Osteocyte (in vitro differentiated cells): ENCODE data around the gene GRB7. TPM values are rescaled to one million over a fixed set of nuclear protein-coding genes. Genes with fewer than 3 reads are reported as not detected.

Source experiments
- DNase-seq: peaks from one replicate; pipeline ENCODE4 v3.0.0; 2021; ENCODE audit warnings: mixed read lengths; ENCODE audit not compliant: unreplicated experiment; ENCODE audit errors: extremely low spot score
- H3K27ac Mint-ChIP-seq: one replicate; pipeline ENCODE4 v1.8.0; 2021; ENCODE audit warnings: mild to moderate bottlenecking, mixed read lengths; ENCODE audit not compliant: unreplicated experiment
- H3K27me3 Mint-ChIP-seq: one replicate; pipeline ENCODE4 v1.8.0; 2021; ENCODE audit warnings: mixed read lengths; ENCODE audit not compliant: unreplicated experiment
- H3K36me3 Mint-ChIP-seq: one replicate; pipeline ENCODE4 v1.8.0; 2021; ENCODE audit warnings: mixed read lengths; ENCODE audit not compliant: unreplicated experiment
- H3K4me1 Mint-ChIP-seq: one replicate; pipeline ENCODE4 v1.8.0; 2021; ENCODE audit warnings: mixed read lengths; ENCODE audit not compliant: unreplicated experiment
- H3K4me3 Mint-ChIP-seq: one replicate; pipeline ENCODE4 v1.8.0; 2021; ENCODE audit warnings: mild to moderate bottlenecking, moderate library complexity, mixed read lengths; ENCODE audit not compliant: unreplicated experiment
- H3K9me3 Mint-ChIP-seq: one replicate; pipeline ENCODE4 v1.8.0; 2021; ENCODE audit warnings: mixed read lengths; ENCODE audit not compliant: unreplicated experiment
- total RNA-seq: library from RNA; stranded (reverse); gene quantifications from 2 replicates; pipeline ENCODE4 v1.2.1, GENCODE V29; 2021
- TF ChIP-seq, protein P1 (sequence below): fragments of 200-600 bp; sonication (generic); IDR thresholded peaks from 2 replicates; pipeline ENCODE4 v1.5.0; 2021; ENCODE audit warnings: antibody characterized with exemption, mild to moderate bottlenecking, moderate library complexity

The GRB7 gene
- total RNA-seq, 1 donor from 2014 or later = 1.2 TPM

- Mint-ChIP-seq H3K27me3 (peaks cover 72% of the 10 kb centered on the region), H3K9me3 (no peaks in the 10 kb centered on the region), H3K27ac (no peak overlapping the region), H3K36me3 (no peaks in the 10 kb centered on the region), H3K4me3 (no peak overlapping the region), H3K4me1 (no peaks in the 10 kb centered on the region)
- TF ChIP-seq, protein P1, sequence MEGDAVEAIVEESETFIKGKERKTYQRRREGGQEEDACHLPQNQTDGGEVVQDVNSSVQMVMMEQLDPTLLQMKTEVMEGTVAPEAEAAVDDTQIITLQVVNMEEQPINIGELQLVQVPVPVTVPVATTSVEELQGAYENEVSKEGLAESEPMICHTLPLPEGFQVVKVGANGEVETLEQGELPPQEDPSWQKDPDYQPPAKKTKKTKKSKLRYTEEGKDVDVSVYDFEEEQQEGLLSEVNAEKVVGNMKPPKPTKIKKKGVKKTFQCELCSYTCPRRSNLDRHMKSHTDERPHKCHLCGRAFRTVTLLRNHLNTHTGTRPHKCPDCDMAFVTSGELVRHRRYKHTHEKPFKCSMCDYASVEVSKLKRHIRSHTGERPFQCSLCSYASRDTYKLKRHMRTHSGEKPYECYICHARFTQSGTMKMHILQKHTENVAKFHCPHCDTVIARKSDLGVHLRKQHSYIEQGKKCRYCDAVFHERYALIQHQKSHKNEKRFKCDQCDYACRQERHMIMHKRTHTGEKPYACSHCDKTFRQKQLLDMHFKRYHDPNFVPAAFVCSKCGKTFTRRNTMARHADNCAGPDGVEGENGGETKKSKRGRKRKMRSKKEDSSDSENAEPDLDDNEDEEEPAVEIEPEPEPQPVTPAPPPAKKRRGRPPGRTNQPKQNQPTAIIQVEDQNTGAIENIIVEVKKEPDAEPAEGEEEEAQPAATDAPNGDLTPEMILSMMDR = no peak
- DNase-seq = no peak
These were observed 37.3 kb downstream of the GRB7 start for GRCh38 chr17:39775031-39775430.

DNA sequence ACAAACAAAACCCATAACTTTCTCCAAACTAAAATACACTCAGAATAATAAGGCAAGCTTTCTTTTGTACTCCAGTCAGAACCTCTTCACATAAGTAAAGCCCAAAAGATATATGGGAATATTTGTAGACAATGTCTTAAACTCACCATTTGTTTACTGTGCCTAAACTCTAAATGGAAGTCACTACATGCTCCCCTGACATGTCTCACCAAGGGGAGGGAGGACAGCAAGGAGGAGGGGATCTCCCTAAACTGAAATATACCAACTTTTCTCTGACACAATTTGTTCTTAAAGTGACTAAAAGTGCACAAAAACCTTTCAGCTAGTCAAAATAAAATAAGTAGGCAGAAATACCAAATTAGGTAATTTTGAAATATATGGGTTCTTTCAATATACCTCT, 38.5 kb downstream of the GRB7 start:
- no peak overlapping the region for H3K27ac Mint-ChIP-seq
- DNase-seq = no peak
- peaks cover 74% of the 10 kb centered on the region for H3K27me3 Mint-ChIP-seq
- TF ChIP-seq, protein P1 = no peak
- H3K9me3 Mint-ChIP-seq = no peaks in the 10 kb centered on the region
- no peaks in the 10 kb centered on the region for H3K36me3 Mint-ChIP-seq
- no peak overlapping the region for H3K4me3 Mint-ChIP-seq
- H3K4me1 Mint-ChIP-seq = no peaks in the 10 kb centered on the region

GRCh38 chr17:39777534-39778365, 40.0 kb downstream of the GRB7 start:
- no peak for DNase-seq
- no peaks in the 10 kb centered on the region for H3K4me1 Mint-ChIP-seq
- H3K36me3 Mint-ChIP-seq = no peaks in the 10 kb centered on the region
- no peaks in the 10 kb centered on the region for H3K9me3 Mint-ChIP-seq
- no peak overlapping the region for H3K4me3 Mint-ChIP-seq
- H3K27me3 Mint-ChIP-seq = peaks cover 77% of the 10 kb centered on the region
- no peak overlapping the region for H3K27ac Mint-ChIP-seq
- TF ChIP-seq, protein P1 = no peak

- no peak overlapping the region for H3K4me3 Mint-ChIP-seq
- no peaks in the 10 kb centered on the region for H3K36me3 Mint-ChIP-seq
- TF ChIP-seq, protein P1 = no peak
- DNase-seq = no peak
- H3K27me3 Mint-ChIP-seq = peaks cover 76% of the 10 kb centered on the region
- no peaks in the 10 kb centered on the region for H3K4me1 Mint-ChIP-seq
- H3K9me3 Mint-ChIP-seq = no peaks in the 10 kb centered on the region
- no peak overlapping the region for H3K27ac Mint-ChIP-seq
These were observed 43.5 kb downstream of the GRB7 start for GRCh38 chr17:39781031-39781860.

DNA sequence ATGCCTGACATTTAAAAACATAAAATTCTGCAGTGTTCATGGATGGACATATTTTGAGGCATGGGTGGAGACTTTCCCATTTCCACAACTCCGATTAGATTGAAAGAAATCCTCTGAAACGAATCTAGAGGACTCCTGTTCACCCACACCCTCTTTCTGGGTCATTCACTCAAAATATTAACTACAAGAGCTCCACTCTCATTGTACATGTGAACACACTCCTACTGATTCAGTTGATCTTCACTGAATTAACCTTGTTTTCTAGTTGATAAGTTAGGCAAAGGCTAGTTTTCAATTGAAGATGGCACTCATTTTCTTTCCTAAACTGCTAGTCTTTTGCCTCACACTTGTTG, 44.1 kb downstream of the GRB7 start:
- no peaks in the 10 kb centered on the region for H3K4me1 Mint-ChIP-seq
- peaks cover 74% of the 10 kb centered on the region for H3K27me3 Mint-ChIP-seq
- H3K36me3 Mint-ChIP-seq = no peaks in the 10 kb centered on the region
- DNase-seq = no peak
- no peak overlapping the region for H3K4me3 Mint-ChIP-seq
- TF ChIP-seq, protein P1 = no peak
- no peaks in the 10 kb centered on the region for H3K9me3 Mint-ChIP-seq
- H3K27ac Mint-ChIP-seq = no peak overlapping the region
